ENCODE measurements around the gene OR52B2.

Gene OR52B2

DNA sequence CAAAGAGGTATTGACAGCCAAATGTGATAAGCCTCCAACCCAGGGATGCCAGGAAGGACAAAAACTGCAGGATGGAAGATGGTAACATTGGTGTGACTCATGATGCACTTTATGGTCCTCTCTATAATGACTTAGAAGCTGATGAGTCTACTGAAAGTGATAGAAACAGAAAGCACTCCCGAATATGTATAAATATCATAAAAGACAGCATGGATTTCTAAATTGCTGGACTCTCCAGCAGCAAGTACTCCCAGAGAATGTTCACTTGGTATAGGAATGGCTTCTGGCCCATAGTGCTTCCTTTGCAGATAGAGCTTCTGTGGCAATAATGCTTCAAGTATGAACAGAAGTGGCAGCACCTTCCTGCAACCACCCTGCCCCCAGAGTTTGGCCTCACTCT is at the start of gene OR52B2:
Gene OR52B2 (minus strand): TSS at position 101 of the 400 bp plus-strand sequence. CDS start 0 bp downstream, at position 101.
- no peaks in the 10 kb centered on the region for H3K36me3 ChIP-seq (ENCODE audit: control insufficient read depth, low read depth, low read length)
- no peak within 1 kb of the TSS for H3K9ac ChIP-seq (ENCODE audit: low read length)
- H3K9me3 ChIP-seq (ENCODE audit: control insufficient read depth, low read depth, low read length): peaks cover 2% of the 10 kb centered on the region
- no peak within 1 kb of the TSS for H3K27ac ChIP-seq (ENCODE audit: low read length)
- H3K4me3 ChIP-seq (ENCODE audit: low read length): no peak within 1 kb of the TSS
- H3K4me1 ChIP-seq (ENCODE audit: control insufficient read depth, low read depth, low read length): no peaks in the 10 kb centered on the region
- no peaks in the 10 kb centered on the region for H3K27me3 ChIP-seq (ENCODE audit: control insufficient read depth, insufficient read depth, low read length)

DNA sequence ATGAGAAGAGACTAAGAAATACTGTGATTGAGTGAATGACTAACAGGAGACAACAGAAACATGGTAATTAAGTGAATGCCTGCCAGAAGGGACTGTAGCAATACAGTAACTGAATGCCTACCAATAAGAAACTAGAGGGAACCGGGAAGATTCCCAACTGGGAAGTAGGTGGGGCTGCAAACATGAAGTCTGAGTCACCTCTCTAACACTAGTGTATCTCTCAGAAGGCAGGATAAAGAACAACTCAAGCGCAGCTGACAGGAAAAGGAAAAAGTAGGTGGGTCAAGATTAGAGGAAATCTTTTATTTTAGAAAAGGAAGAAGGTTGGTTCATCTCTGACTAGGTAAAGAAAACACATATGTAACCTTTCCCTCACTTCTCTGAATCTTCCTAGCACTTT is 49.2 kb upstream of the OR52B2 start:
- H3K27me3 ChIP-seq (ENCODE audit: control insufficient read depth, insufficient read depth, low read length): no peaks in the 10 kb centered on the region
- H3K9me3 ChIP-seq (ENCODE audit: control insufficient read depth, low read depth, low read length): no peaks in the 10 kb centered on the region
- H3K9ac ChIP-seq (ENCODE audit: low read length): no peak overlapping the region
- H3K27ac ChIP-seq (ENCODE audit: low read length): no peak overlapping the region
- no peaks in the 10 kb centered on the region for H3K4me1 ChIP-seq (ENCODE audit: control insufficient read depth, low read depth, low read length)
- H3K4me3 ChIP-seq (ENCODE audit: low read length): no peak overlapping the region
- peaks cover 57% of the 10 kb centered on the region for H3K36me3 ChIP-seq (ENCODE audit: control insufficient read depth, low read depth, low read length)

DNA sequence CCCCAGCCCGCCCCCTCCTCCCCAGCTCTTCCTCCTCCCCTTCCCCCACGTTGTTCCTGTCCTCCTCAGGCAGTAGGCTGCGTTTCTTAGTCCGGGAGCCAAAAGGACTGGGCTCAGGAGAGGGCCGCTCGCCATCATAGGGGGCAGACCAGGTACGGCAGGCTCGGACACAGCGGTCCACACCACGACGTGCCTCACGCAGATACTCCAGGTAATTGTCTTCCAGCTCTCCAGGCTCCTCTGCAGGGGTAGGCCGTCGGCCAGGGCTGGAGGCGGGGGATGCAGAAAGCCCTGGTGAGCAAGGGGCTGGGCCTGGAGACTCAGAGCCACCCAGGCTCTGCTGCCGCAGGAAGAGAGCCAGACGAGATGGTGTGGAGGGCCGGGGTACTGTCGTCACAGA is 47.6 kb upstream of the OR52B2 start:
- H3K9ac ChIP-seq (ENCODE audit: low read length): no peak overlapping the region
- no peaks in the 10 kb centered on the region for H3K4me1 ChIP-seq (ENCODE audit: control insufficient read depth, low read depth, low read length)
- no peak overlapping the region for H3K4me3 ChIP-seq (ENCODE audit: low read length)
- peaks cover 57% of the 10 kb centered on the region for H3K36me3 ChIP-seq (ENCODE audit: control insufficient read depth, low read depth, low read length)
- no peak overlapping the region for H3K27ac ChIP-seq (ENCODE audit: low read length)
- H3K27me3 ChIP-seq (ENCODE audit: control insufficient read depth, insufficient read depth, low read length): no peaks in the 10 kb centered on the region
- H3K9me3 ChIP-seq (ENCODE audit: control insufficient read depth, low read depth, low read length): no peaks in the 10 kb centered on the region

DNA sequence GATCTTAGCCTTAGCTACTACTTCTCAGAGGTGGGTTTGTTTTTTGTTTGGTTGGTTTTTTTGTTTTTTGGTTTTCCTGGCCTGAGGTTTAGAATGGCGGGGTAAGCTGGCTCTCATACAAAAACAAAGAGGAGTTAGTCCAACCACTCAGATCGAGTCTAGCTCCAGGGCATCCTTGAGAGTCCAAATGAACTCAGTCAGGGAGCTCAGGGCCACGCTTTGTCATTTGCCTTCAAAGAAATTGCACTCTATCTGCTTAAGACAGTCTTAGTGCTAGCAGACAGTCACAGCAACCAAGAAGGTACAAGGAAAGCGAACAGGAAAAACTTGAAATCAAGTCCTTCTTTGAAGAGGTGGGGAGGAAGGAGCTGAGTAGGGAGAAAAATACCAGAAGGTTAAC is 46.4 kb upstream of the OR52B2 start:
- no peak overlapping the region for H3K27ac ChIP-seq (ENCODE audit: low read length)
- no peaks in the 10 kb centered on the region for H3K27me3 ChIP-seq (ENCODE audit: control insufficient read depth, insufficient read depth, low read length)
- peaks cover 54% of the 10 kb centered on the region for H3K36me3 ChIP-seq (ENCODE audit: control insufficient read depth, low read depth, low read length)
- no peak overlapping the region for H3K4me3 ChIP-seq (ENCODE audit: low read length)
- H3K9ac ChIP-seq (ENCODE audit: low read length): no peak overlapping the region
- no peaks in the 10 kb centered on the region for H3K9me3 ChIP-seq (ENCODE audit: control insufficient read depth, low read depth, low read length)
- H3K4me1 ChIP-seq (ENCODE audit: control insufficient read depth, low read depth, low read length): no peaks in the 10 kb centered on the region

DNA sequence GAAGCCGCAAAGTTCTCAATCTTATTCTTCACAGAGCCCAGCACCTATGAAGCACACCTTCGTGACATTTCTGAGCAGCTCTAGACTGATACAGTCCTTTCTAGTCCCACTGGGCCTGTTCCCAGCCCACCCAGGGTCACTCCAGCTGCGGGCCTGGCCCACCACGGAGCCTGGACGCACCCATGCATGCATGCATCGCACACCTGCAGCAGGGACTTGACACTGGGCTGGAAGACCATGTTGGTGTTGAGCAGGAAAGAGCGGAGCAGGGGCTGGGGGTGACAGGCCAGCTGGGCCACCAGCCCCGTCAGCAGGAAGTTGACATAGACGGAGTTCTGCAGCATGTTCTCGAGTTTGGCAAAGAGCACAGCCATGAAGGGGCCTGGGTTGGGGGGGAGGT is 44.4 kb upstream of the OR52B2 start:
- Histone ChIP-seq H3K36me3 (ENCODE audit: control insufficient read depth, low read depth, low read length) (peaks cover 51% of the 10 kb centered on the region), H3K9me3 (ENCODE audit: control insufficient read depth, low read depth, low read length) (no peaks in the 10 kb centered on the region), H3K27me3 (ENCODE audit: control insufficient read depth, insufficient read depth, low read length) (no peaks in the 10 kb centered on the region), H3K27ac (ENCODE audit: low read length) (no peak overlapping the region), H3K4me3 (ENCODE audit: low read length) (no peak overlapping the region), H3K9ac (ENCODE audit: low read length) (no peak overlapping the region), H3K4me1 (ENCODE audit: control insufficient read depth, low read depth, low read length) (no peaks in the 10 kb centered on the region)

DNA sequence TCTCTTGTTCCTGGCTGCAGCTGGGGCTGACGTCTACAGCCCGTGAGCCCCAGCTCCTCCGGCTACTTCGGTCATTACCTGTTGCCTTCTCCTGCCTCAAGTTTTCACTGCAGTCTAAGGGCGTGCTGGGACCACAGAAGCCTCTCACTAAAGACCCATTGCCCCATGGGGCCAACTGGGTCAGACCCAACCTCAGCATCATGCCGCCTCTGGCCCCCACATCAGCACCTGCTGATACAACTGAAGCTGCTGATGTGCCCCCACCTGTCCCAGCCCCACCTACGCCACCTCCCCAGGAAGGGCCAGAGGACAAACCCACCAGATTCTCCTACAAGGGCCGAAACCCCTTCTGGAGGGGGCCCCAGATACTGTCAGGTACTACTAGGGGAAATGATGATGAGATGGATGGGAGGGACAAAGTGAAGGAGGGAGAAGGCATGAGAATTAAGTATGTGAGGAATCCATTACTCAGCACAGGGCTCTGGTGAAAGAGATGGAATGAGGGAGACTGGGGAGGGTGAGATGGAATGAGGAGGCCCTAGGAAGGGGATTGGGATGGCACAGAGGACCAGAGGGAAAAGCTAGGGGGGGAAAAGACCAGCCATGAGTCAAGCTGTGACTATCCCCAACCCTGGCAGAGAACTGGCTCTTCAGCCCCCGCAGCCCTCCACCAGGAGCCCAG is 40.3 kb upstream of the OR52B2 start:
- peaks cover 35% of the 10 kb centered on the region for H3K36me3 ChIP-seq (ENCODE audit: control insufficient read depth, low read depth, low read length)
- no peaks in the 10 kb centered on the region for H3K4me1 ChIP-seq (ENCODE audit: control insufficient read depth, low read depth, low read length)
- no peaks in the 10 kb centered on the region for H3K9me3 ChIP-seq (ENCODE audit: control insufficient read depth, low read depth, low read length)
- H3K27me3 ChIP-seq (ENCODE audit: control insufficient read depth, insufficient read depth, low read length): no peaks in the 10 kb centered on the region
- H3K9ac ChIP-seq (ENCODE audit: low read length): no peak overlapping the region
- H3K27ac ChIP-seq (ENCODE audit: low read length): no peak overlapping the region
- H3K4me3 ChIP-seq (ENCODE audit: low read length): no peak overlapping the region

DNA sequence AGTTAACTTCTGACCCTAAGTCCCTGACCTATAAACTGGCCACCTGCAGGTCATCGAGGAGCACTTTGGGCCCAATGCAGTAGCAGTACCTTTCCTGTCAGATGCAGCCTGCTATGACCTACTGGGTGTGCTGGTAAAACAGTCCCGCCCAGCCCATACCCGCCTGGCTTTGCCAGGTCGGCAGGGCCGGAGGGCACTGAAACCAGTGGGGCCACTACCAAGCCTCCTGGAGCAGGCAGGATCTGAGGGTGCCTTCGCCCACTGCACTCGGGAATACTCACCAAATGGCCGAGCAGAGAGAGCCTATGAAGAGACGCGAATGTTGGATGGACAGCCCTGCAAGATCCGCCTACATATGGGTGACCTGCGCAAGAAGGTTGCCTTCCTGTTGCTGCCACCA is 39.7 kb upstream of the OR52B2 start:
- no peak overlapping the region for H3K4me3 ChIP-seq (ENCODE audit: low read length)
- peaks cover 35% of the 10 kb centered on the region for H3K36me3 ChIP-seq (ENCODE audit: control insufficient read depth, low read depth, low read length)

DNA sequence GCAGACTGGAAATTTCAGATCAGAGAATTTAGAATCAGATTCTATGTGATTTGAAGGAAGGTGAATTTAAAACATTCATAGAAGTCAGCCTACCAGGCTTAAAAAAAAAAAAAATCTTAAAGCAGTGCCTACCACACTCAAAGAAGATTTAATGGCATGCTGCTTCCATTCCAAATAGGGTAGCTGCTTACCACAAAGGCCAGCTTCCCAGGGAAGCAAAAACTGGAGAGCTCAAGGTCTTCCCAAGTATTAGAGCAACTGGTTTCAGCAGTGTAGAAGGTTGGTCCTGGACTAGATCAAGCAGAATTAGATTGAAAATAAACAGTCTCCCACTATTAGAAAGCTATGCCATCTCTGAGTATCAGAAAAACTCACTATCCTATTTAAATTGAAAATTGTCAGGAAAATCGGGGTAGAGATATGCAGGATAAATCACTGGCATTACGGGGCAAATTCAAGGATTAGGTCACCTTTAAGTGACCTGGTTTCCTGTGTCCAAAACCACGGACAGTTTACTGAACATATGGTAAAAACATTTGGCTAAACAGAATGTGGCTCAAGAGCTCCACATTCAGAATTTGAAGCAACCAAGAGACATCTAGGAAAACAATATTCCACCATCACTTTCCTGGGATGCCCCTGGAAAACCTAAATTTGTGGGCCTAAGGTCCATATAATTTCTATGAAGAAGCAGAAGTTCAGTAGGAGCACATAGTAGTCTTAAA is 36.5 kb upstream of the OR52B2 start:
- no peaks in the 10 kb centered on the region for H3K9me3 ChIP-seq (ENCODE audit: control insufficient read depth, low read depth, low read length)
- H3K4me3 ChIP-seq (ENCODE audit: low read length): no peak overlapping the region
- H3K36me3 ChIP-seq (ENCODE audit: control insufficient read depth, low read depth, low read length): peaks cover 17% of the 10 kb centered on the region
- no peaks in the 10 kb centered on the region for H3K4me1 ChIP-seq (ENCODE audit: control insufficient read depth, low read depth, low read length)
- no peaks in the 10 kb centered on the region for H3K27me3 ChIP-seq (ENCODE audit: control insufficient read depth, insufficient read depth, low read length)
- no peak overlapping the region for H3K9ac ChIP-seq (ENCODE audit: low read length)
- H3K27ac ChIP-seq (ENCODE audit: low read length): no peak overlapping the region

More for the DNA sequence above, 39.7 kb upstream of the OR52B2 start:
- Histone ChIP-seq H3K27me3 (ENCODE audit: control insufficient read depth, insufficient read depth, low read length) (no peaks in the 10 kb centered on the region), H3K4me1 (ENCODE audit: control insufficient read depth, low read depth, low read length) (no peaks in the 10 kb centered on the region), H3K27ac (ENCODE audit: low read length) (no peak overlapping the region), H3K9ac (ENCODE audit: low read length) (no peak overlapping the region), H3K9me3 (ENCODE audit: control insufficient read depth, low read depth, low read length) (no peaks in the 10 kb centered on the region)

DNA sequence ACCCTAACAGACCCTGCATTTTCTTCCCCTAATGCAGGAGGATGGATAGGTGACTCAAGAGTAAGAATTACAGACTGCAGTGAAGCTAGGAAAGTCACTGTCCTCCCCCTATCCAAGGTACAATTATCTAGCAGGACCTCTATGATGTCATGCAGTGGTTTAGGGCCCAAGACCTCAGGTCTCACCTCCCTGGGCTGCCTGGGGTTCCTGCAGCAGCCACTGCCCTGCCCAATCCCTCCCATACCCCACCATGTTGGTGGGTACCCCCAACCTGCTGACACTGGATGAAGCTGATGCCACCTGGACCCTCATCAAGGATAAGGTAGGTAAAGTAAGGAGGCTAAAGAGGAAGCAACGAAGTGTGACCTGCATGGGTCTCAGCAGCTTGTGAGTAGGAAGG is 35.2 kb upstream of the OR52B2 start, which contains the start of gene C11orf42:
Gene C11orf42 (plus strand): TSS at position 192 of the 400 bp plus-strand sequence. CDS start 59 bp downstream, at position 251.
- peaks cover 10% of the 10 kb centered on the region for H3K36me3 ChIP-seq (ENCODE audit: control insufficient read depth, low read depth, low read length)
- no peak within 1 kb of the TSS for H3K27ac ChIP-seq (ENCODE audit: low read length)
- H3K9ac ChIP-seq (ENCODE audit: low read length): no peak within 1 kb of the TSS
- no peak within 1 kb of the TSS for H3K4me3 ChIP-seq (ENCODE audit: low read length)
- no peaks in the 10 kb centered on the region for H3K4me1 ChIP-seq (ENCODE audit: control insufficient read depth, low read depth, low read length)
- no peaks in the 10 kb centered on the region for H3K27me3 ChIP-seq (ENCODE audit: control insufficient read depth, insufficient read depth, low read length)
- no peaks in the 10 kb centered on the region for H3K9me3 ChIP-seq (ENCODE audit: control insufficient read depth, low read depth, low read length)

DNA sequence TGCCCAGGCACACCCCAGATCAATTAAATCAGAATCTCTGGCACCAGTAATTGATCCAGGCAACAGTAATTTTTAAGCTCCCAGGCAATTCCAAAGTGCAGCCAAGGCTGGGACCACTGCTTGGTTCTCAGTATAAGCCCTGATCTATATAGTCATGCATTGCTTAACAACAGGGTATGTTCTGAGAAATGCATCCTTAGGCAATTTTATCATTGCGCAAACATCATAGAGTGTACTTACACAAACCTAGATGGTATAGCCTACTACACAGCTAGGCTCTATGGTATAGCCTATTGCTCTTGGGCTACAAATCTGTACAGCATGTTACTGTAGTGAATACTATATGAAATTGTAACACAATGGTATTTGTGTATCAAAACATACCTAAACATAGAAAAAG is 34.6 kb upstream of the OR52B2 start:
- no peak overlapping the region for H3K9ac ChIP-seq (ENCODE audit: low read length)
- no peak overlapping the region for H3K4me3 ChIP-seq (ENCODE audit: low read length)
- no peaks in the 10 kb centered on the region for H3K9me3 ChIP-seq (ENCODE audit: control insufficient read depth, low read depth, low read length)
- H3K27ac ChIP-seq (ENCODE audit: low read length): no peak overlapping the region
- no peaks in the 10 kb centered on the region for H3K27me3 ChIP-seq (ENCODE audit: control insufficient read depth, insufficient read depth, low read length)
- peaks cover 4% of the 10 kb centered on the region for H3K36me3 ChIP-seq (ENCODE audit: control insufficient read depth, low read depth, low read length)
- no peaks in the 10 kb centered on the region for H3K4me1 ChIP-seq (ENCODE audit: control insufficient read depth, low read depth, low read length)

DNA sequence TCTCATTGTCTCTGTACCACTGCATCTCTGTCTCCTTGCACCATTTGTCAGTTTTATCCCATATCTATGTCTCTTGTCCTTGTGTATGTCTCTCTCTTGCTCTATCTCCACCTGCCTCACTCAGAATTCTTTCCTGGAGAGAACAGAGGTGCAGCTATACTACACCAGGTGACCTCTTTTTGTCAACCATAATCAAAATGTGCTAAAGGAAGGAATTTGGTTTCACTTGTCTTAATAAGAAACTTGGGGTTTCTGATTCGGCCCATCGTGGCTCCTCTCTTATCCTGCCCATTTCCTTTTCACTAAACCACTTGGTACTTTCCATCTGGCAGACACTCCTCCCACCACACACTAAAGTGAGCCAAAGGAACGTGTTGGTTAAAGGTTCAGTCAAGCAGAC is 33.2 kb upstream of the OR52B2 start:
- H3K9ac ChIP-seq (ENCODE audit: low read length): no peak overlapping the region
- no peaks in the 10 kb centered on the region for H3K9me3 ChIP-seq (ENCODE audit: control insufficient read depth, low read depth, low read length)
- no peaks in the 10 kb centered on the region for H3K27me3 ChIP-seq (ENCODE audit: control insufficient read depth, insufficient read depth, low read length)
- H3K4me3 ChIP-seq (ENCODE audit: low read length): no peak overlapping the region
- H3K4me1 ChIP-seq (ENCODE audit: control insufficient read depth, low read depth, low read length): no peaks in the 10 kb centered on the region
- no peak overlapping the region for H3K27ac ChIP-seq (ENCODE audit: low read length)
- no peaks in the 10 kb centered on the region for H3K36me3 ChIP-seq (ENCODE audit: control insufficient read depth, low read depth, low read length)

DNA sequence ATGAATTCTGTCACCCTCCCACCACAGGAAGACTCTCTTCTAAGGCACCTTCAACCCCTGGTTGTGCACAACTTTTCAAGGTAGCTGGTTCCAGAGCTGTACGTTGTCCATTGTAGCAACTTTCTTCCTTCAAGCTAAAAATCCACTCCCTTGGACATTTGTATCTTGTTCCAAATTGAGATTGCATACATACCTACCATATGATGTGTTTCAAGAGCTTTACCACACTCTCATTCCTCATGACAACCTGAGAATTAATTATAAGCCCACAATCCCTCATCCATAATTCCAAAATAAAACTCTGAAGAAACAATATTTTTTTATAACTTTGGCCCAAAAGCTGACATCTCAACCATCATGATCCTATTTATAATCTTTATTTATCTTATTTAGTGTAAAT is 31.9 kb upstream of the OR52B2 start:
- Histone ChIP-seq H3K27ac (ENCODE audit: low read length) (no peak overlapping the region), H3K4me3 (ENCODE audit: low read length) (no peak overlapping the region), H3K9me3 (ENCODE audit: control insufficient read depth, low read depth, low read length) (no peaks in the 10 kb centered on the region), H3K4me1 (ENCODE audit: control insufficient read depth, low read depth, low read length) (no peaks in the 10 kb centered on the region), H3K27me3 (ENCODE audit: control insufficient read depth, insufficient read depth, low read length) (no peaks in the 10 kb centered on the region), H3K9ac (ENCODE audit: low read length) (no peak overlapping the region), H3K36me3 (ENCODE audit: control insufficient read depth, low read depth, low read length) (no peaks in the 10 kb centered on the region)
